Right cardiac atrium (tissue), 5 donors: ENCODE data around the gene SCRN2. TPM values are rescaled to one million over a fixed set of nuclear protein-coding genes. Genes with fewer than 3 reads are reported as not detected.

Experiments
- ATAC-seq, 2 donors: fragments of 200-7000 bp; cut with Tn5 transposase; one replicate each; pipeline versions ENCODE4 v1.8.0 to v1.9.1; 2020; ENCODE audit warnings: moderate library complexity in 2 of 2, mild to moderate bottlenecking in 1 of 2
- DNase-seq, 3 donors: peaks; one replicate each; pipeline ENCODE4 v3.0.0-alpha.2; 2020
- H3K27ac ChIP-seq: one replicate; pipeline ENCODE4 v1.5.1; 2013; ENCODE audit warnings: mild to moderate bottlenecking, low read length, control low read depth, moderate library complexity
- H3K27me3 ChIP-seq: one replicate; pipeline ENCODE4 v1.6.1; 2013; ENCODE audit not compliant: control insufficient read depth, insufficient read depth
- H3K4me1 ChIP-seq: one replicate; pipeline ENCODE4 v1.6.1; 2013; ENCODE audit warnings: low read length; ENCODE audit not compliant: control insufficient read depth, insufficient read depth
- H3K4me3 ChIP-seq: one replicate; pipeline ENCODE4 v1.5.1; 2013; ENCODE audit warnings: low read length, control low read depth
- H3K9me3 ChIP-seq: one replicate; pipeline ENCODE4 v1.6.1; 2013; ENCODE audit warnings: low read length; ENCODE audit not compliant: control insufficient read depth
- WGBS: extraction: QIAGEN DNeasy Blood & Tissue Kit; methylation state at CpG from one replicate; pipeline ENCODE4 v1.1.7; 2013; 5-methylcytosine and 5-hydroxymethylcytosine counted together
- intact Hi-C, 4 donors: fragments of 100-400 bp; cut with DNase I; formaldehyde crosslinking; loops; one replicate each; pipeline versions ENCODE4 v1.11.0 to v1.14.0; 2022 to 2023
- polyA plus RNA-seq: library from polyadenylated mRNA; stranded (reverse); fragments of 200-250 nt; gene quantifications from one replicate; pipeline ENCODE4 v1.2.3, GENCODE V29; 2013
- total RNA-seq, 4 donors: library from RNA; stranded (reverse); fragmentation: NEBNext Ultra II Directional; extraction: Animal tissue kit (Norgen Biotek cat#: 25700); gene quantifications; one replicate each; pipeline ENCODE4 v1.2.1, GENCODE V29; 2021
- donor health status: healthy with polysubstance abuse.
- donor health status: DM: no; HTN: yes; CAD: no.
- donor health status: DM: no; HTN: no; CAD: no.
- donor health status: DM: no; HTN: yes; CAD: no; lungs with severe emphysema.
- donor health status: DM: yes; HTN: yes; CAD: no.

Gene SCRN2
- total and polyA plus RNA-seq, 5 donors, result 36.6 to 62.3 (median 43.4) TPM

- Histone ChIP-seq H3K27me3 (no peaks in the 10 kb centered on the region), H3K27ac (peak within 1 kb of the TSS; percentile 4), H3K4me1 (peaks cover 7% of the 10 kb centered on the region), H3K9me3 (no peaks in the 10 kb centered on the region), H3K4me3 (peak within 1 kb of the TSS; percentile 47)
- DNase-seq, result peak; percentile 95 to 98 (median 97)
- ATAC-seq, result peak; percentile 95 to 96
- intact Hi-C loops, result no loop called here
- WGBS, result under 1% methylated on average over 42 of the region's 42 CpGs
These were observed 9.8 kb downstream of the SCRN2 start, which contains the start of the genes LRRC46 and MRPL10 for GRCh38 chr17:47831003-47831933. LRRC46 (plus strand) TSS chr17:47831670; CDS start chr17:47831990, 320 bp downstream. MRPL10 (minus strand) TSS chr17:47831541; CDS start chr17:47831511, 30 bp downstream.

GRCh38 chr17:47830396-47831002 lies 10.6 kb downstream of the SCRN2 start:
- peak overlapping the region; percentile 47 for H3K4me3 ChIP-seq
- DNase-seq (no peak), ATAC-seq (no peak)
- intact Hi-C loops, result no loop called here
- no peak overlapping the region for H3K27ac ChIP-seq
- H3K27me3 ChIP-seq, result no peaks in the 10 kb centered on the region
- 71% methylated on average over 18 of the region's 18 CpGs for WGBS
- H3K4me1 ChIP-seq, result peaks cover 7% of the 10 kb centered on the region
- H3K9me3 ChIP-seq, result no peaks in the 10 kb centered on the region

DNA sequence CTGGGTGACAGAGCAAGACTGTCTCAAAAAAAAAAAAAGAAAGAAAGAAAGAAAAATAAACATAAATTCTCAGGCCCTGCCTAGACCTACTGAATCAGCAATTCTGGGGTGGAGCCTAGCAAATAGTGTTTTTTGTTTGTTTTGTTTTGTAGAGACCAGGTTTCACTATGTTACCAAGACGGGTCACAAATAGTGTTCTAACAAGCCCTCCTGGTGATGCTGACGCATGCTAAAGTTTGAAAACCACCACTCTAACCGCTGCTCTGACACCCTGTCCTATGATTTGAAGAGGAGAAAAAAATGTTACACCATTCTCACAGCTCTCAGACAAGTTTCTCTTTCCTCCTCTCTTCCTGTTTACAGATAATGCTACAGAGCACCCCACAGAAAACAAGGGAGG lies 11.2 kb downstream of the SCRN2 start:
- intact Hi-C loops, result no loop called here
- no peak overlapping the region for H3K4me3 ChIP-seq
- H3K27ac ChIP-seq, result no peak overlapping the region
- H3K27me3 ChIP-seq, result no peaks in the 10 kb centered on the region
- H3K4me1 ChIP-seq, result peaks cover 7% of the 10 kb centered on the region
- WGBS, result 80% methylated on average over 3 of the region's 3 CpGs
- DNase-seq (no peak), ATAC-seq (no peak)
- no peaks in the 10 kb centered on the region for H3K9me3 ChIP-seq

DNA sequence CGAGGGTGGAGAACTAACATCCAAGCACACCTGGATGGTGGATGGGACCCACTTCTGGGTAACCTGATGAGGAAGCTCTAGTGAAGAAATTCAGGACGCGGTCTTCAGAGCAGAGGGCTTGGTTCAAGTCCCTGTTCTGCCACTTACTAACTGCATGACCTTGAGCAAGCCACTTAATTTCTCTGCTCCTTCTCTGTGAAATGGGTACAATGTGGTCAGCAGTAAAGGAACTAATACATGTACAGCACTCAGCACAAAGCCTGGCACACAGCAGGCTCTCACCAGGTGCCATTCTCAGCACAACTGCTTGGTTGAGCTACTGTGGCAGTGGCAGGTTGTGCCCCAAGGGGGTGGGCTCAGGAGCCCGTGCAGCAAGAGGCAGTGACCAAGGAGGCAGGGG lies 17.6 kb downstream of the SCRN2 start:
- Histone ChIP-seq H3K4me3 (no peak overlapping the region), H3K27me3 (no peaks in the 10 kb centered on the region), H3K27ac (no peak overlapping the region), H3K4me1 (peaks cover 9% of the 10 kb centered on the region), H3K9me3 (no peaks in the 10 kb centered on the region)
- 92% methylated on average over 4 of the region's 4 CpGs for WGBS
- DNase-seq (peak in 1 of 3 donors; percentile 5), ATAC-seq (no peak)
- intact Hi-C loops, result no loop called here

GRCh38 chr17:47822785-47823184 lies 18.3 kb downstream of the SCRN2 start:
- H3K27ac ChIP-seq, result no peak overlapping the region

GRCh38 chr17:47821424-47822391 lies 19.4 kb downstream of the SCRN2 start, which contains the start of gene OSBPL7:
OSBPL7 (minus strand) TSS chr17:47821794; CDS start chr17:47820278, 1,516 bp downstream.
- intact Hi-C loops, result no loop called here
- peak; percentile 93 for ATAC-seq
- peaks cover 9% of the 10 kb centered on the region for H3K4me1 ChIP-seq
- H3K27ac ChIP-seq, result peak within 1 kb of the TSS; percentile 32
- no peaks in the 10 kb centered on the region for H3K27me3 ChIP-seq
- 4% methylated on average over 21 of the region's 21 CpGs for WGBS
- no peaks in the 10 kb centered on the region for H3K9me3 ChIP-seq
- peak; percentile 84 to 92 (median 88) for DNase-seq
- H3K4me3 ChIP-seq, result peak within 1 kb of the TSS; percentile 59

More at GRCh38 chr17:47822785-47823184, 18.3 kb downstream of the SCRN2 start:
- Histone ChIP-seq H3K4me1 (peaks cover 9% of the 10 kb centered on the region), H3K27me3 (no peaks in the 10 kb centered on the region), H3K4me3 (no peak overlapping the region), H3K9me3 (no peaks in the 10 kb centered on the region)
- intact Hi-C loops, result no loop called here
- DNase-seq (peak in 1 of 3 donors; percentile 34), ATAC-seq (no peak)
- WGBS, result 85% methylated on average over 4 of the region's 4 CpGs

DNA sequence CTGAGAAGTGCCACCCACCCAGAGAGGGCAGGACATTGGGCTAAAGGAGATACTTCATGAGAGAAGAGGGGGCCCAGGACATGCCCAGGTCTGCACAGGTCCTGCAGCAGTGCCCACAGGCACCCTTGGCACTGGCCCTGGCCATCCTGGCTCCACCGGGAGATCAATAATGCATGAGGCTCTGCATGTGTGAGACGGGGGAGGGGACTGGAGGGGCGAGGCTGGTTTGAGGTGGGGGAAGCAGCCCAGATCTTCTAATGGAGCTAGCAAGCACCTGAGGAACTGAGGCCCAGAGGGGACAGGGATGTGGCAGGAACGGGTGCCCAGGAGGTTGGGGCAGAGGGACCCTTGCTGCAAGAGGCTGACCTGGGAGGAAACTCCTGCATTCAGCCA lies 20.0 kb downstream of the SCRN2 start:
- Histone ChIP-seq H3K4me3 (peak overlapping the region; percentile 59), H3K27me3 (no peaks in the 10 kb centered on the region), H3K9me3 (no peaks in the 10 kb centered on the region), H3K27ac (peak overlapping the region; percentile 32), H3K4me1 (peaks cover 9% of the 10 kb centered on the region)
- DNase-seq (no peak), ATAC-seq (peak; percentile 4 to 6)
- WGBS, result 7% methylated on average over 4 of the region's 4 CpGs
- intact Hi-C loops, result no loop called here

DNA sequence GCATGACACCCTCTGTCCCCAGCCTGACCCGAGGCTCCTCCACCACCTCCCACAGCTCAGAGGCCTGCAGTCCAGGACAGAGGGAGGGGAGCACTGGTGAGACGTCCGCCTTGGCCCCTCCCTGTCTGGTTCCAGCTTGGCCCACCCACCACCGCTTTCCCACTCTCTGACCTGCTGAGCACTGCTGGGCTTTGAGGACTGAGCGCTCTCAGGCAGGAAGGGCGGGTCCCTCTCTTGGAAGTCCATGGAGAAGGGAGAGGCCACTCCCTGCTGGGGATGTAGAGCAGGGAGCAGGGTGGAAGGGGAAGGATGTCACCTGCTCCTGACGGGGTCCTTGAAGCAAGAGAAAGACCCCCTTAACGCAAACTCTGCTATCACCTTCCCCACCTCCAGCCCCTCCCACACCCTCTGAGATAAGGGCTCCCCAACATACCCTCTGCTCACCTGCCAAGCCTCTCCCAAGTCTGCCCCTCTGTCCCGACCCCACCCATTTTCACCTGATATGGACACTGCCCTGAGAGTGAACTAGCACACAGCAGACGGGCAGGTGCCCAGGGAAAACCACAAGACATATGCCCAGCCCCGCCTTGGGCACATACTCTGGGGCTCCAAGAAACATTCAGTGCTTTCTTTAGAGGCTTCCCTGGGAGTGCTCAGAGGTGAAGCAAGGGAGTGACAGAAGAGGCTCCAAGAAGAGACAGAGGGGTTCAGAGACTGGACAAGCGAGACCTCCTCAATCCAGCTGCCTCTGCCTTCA lies 20.9 kb downstream of the SCRN2 start:
- no peak overlapping the region for H3K4me3 ChIP-seq
- intact Hi-C loops, result no loop called here
- ATAC-seq, result peak in 1 of 2 donors; percentile 67
- H3K27me3 ChIP-seq, result no peaks in the 10 kb centered on the region
- no peak overlapping the region for H3K27ac ChIP-seq
- no peaks in the 10 kb centered on the region for H3K9me3 ChIP-seq
- H3K4me1 ChIP-seq, result peaks cover 9% of the 10 kb centered on the region
- 58% methylated on average over 12 of the region's 12 CpGs for WGBS
- peak in 1 of 3 donors; percentile 61 for DNase-seq

- Histone ChIP-seq H3K4me1 (peaks cover 9% of the 10 kb centered on the region), H3K27me3 (no peaks in the 10 kb centered on the region), H3K4me3 (no peak overlapping the region), H3K9me3 (no peaks in the 10 kb centered on the region), H3K27ac (no peak overlapping the region)
- DNase-seq (no peak), ATAC-seq (no peak)
- intact Hi-C loops, result no loop called here
- 74% methylated on average over 10 of the region's 10 CpGs for WGBS
These were observed 21.6 kb downstream of the SCRN2 start for GRCh38 chr17:47819475-47819874.
